Posterior cingulate gyrus (tissue), 11 donors: Measurements from ENCODE around the gene NDUFV2.

Source experiments
- DNase-seq, 10 donors: peaks; one replicate each; pipeline versions ENCODE4 v3.0.0 to v3.0.0-alpha.2; 2020 to 2021; ENCODE audit warnings: mixed read lengths in 3 of 10
- intact Hi-C: fragments of 100-400 bp; cut with DNase I; formaldehyde crosslinking; loops from one replicate; pipeline ENCODE4 v1.15.1; 2023

The NDUFV2 gene

DNA sequence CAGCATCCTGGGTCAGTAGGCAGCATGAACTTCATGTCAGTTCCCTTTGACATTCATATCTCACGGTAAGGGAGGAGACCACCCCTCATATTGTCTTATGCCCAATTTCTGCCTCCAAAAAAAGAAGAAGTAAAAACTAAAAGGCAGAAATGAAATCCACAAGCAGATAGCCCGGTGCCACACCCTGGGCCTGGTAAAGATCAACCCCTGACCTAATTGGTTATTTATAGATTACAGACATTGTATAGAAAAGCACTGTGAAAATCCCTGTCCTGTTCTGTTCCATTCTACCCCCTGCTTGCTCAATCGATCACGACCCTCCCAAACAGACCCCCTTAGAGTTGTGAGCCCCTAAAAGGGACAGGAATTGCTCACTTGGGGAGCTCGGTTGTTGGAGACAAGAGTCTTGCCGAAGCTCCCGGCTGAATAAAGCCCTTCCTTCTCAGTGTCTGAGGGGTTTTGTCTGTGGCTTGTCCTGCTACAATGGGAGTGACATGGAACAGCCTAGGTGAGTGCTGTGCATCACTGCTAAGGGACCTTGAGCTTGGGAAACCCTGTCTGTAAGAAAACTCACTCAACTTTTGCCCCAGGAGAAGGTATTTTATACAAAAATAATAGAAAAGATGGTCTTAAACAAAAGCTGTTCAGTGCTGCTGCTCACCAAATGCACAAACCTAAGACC is 11.1 kb downstream of the NDUFV2 start:
- intact Hi-C loops, result no loop called here
- no peak for DNase-seq

DNA sequence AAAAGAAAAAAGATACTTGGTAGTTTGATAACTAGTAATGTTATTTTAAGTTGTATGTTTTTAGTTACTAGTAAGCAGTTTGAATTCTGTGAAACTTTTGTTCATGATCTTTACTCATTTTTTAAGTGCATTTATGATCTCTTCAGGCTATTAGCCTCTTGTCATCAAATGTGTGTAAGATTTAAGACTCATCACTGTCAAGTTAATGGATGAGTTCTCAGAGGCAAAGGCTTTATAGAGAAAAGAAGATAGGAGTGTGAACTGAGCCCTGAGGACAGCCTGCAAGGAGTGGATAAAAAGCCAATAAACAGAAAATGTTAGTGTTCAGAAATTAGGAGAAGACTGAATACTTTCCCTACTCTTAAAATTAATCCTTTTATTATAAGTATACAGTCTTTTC is 13.5 kb downstream of the NDUFV2 start:
- intact Hi-C loops, result no loop called here
- DNase-seq, result no peak

DNA sequence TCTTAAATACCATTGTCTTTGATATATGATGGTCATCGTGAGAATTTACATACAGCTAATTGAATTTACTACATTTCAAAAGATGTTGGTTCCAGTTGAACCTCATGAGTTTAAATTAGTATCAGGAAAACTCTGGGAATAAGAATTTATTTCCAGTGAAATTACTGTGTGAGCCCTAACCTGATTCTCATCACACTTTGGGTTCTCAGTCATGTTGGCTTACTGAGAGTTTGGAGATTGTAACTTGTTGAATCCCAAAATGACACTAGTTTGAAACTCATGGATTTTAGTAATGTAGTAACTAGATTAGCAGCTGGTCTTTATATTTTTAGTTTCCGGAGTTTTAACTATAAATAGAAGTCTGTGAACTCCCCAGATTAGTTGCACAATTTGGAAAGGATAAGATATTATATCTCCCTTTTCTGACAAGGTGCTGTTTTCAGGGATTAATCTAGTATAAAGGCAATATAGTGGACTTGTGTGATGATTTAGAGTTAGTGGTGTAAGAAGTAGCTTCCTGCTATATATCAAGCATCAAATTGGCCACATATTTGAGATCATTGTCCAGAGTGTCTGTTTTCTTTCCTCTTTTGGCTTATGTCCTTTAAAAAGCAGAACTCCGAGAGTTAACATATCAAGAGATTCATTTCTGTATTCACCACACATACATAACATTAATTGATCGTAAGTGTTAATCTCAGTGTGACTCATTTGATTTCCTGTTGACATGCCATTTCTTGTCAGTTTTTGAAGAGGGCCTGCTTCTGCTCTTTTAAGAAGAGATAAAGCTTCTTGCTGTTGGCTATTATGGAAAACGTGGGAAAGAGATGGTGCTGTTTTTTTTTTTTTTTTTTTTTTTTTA is 15.7 kb downstream of the NDUFV2 start:
- intact Hi-C loops, result no loop called here

DNA sequence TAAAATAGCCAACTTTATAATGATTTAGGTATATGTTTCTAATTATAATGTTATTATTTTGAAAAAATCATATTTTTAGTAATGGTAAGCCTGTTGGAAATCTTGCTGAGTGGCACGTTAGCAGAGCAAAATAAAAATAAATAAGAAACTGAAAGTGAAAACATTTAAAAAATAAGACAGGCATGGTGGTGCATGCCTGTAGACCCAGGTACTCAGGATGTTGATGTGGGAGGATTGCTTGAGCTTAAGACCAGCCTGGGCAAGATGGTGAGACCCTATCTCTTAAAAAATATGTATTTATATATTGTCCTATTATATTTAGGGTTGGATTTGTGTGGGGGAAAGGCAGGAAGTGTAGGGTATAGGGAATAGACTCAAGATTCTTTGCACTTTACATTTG is 18.3 kb downstream of the NDUFV2 start:
- intact Hi-C loops, result no loop called here
- no peak for DNase-seq

More for the DNA sequence above, 15.7 kb downstream of the NDUFV2 start:
- no peak for DNase-seq

DNA sequence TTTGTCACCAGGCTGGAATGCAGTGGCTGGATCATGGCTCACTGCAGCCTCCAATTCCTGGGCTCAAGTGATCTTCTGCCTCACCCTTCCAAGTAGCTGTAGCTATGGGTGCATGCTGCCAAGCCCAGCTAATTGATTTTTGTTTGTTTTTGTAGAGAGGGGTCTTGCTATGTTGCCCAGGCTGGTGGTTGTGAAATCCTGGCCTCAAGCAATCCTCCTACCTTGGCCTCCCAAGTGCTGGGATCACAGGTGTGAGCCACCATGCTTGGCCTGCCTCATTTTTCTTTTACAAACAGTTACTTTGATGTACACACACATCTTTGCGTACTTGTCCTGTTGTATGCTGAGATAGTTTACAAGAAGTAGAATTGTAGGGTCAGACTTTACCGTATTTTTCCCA is 21.0 kb downstream of the NDUFV2 start:
- DNase-seq, result no peak
- intact Hi-C loops, result no loop called here

DNA sequence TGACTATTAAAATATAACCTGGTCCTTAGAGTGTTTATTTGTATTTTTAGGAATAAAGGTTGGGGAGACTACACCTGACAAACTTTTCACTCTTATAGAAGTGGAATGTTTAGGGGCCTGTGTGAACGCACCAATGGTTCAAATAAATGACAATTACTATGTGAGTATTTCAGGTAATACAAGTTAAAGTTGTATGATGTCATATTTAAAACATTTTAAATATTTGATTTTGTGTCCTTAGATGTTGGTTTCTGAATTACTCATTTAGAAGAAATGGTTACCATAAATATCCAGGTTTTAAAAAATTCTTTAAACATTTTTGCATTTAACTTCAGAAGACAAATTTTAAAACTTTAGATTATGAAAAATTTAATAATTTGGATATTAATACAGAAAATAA is 22.3 kb downstream of the NDUFV2 start:
- intact Hi-C loops, result no loop called here
- no peak for DNase-seq

DNA sequence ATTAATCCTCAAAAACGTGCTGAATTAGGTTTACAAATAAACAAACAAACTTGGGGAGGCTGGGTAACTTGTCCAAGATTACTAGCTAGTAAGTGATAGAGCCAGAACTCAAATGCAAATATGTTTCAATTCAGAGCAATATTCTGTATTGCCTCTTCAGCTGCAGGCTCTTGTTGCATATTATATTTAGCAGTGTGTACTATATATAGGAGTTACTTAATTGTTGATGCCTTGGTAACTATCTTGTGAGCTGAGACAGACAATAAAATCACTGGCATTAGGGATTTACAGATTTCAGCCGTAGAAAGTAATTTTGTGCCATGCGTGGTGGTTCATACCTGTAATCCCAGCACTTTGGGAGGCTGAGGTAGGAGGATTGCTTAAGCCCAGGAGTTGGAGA is 23.8 kb downstream of the NDUFV2 start:
- DNase-seq, result no peak
- intact Hi-C loops, result no loop called here

DNA sequence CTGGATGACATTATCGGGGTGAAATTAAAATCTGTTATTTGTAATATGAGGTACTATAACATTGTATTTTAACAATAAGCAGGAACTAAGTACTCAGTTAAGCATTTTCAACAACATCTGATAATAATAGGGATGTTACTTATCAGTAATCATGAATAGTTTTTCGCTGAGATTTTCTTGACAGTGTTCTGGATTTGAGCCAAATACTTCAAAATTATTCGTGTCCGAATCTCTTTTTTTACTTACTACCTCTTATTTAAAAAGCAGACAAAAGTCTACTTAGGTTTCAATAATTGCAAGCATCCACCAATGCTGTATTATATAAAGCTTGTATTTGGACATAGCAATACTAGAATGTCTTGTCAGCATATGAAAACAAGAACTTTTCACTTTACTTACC is 27.7 kb downstream of the NDUFV2 start:
- intact Hi-C loops, result loop anchor here (10.0 kb wide), 2 partner anchors 205 to 425 kb away; partner anchors contain the start of genes MTCL1 and TWSG1
- DNase-seq, result no peak

DNA sequence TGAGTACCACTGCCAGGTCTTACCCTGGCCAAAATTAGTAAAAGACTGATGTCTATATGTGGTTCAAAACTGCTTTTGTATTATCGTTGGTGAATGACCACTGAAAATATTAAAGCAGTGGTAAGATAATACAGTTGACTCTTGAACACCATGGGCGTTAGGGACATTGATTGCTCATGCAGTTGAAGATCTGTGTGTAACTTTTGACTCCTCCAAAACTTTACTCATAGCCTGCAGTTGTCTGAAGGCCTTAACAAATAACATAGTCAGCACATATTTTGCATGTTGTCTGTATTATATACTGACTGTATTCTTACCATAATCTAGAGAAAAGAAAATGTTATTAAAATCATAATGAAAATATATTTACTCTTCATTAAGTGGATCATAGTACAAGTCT is 28.3 kb downstream of the NDUFV2 start:
- intact Hi-C loops, result loop anchor here (10.0 kb wide), 2 partner anchors 204 to 426 kb away; partner anchors contain the start of genes MTCL1 and TWSG1
- DNase-seq, result no peak

DNA sequence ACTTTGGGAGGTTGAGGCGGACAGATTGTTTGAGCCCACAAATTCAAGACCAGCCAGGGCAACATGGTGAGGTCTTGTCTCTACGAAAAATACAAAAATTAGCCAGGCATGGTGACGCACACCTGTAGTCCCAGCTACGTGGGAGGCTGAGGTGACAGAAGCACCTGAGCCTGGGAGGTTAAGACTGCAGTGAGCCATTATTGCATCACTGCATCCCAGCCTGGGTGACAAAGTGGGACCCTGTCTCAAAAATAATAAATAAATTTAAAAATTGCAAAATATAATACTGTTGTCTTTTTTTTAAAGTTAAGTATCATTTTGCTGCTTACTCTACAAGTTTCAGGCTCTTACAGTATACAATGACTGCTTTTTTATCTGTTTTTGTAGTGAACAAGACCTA is 30.1 kb downstream of the NDUFV2 start:
- intact Hi-C loops, result loop anchor here (10.0 kb wide), 2 partner anchors 202 to 428 kb away; partner anchors contain the start of genes MTCL1 and TWSG1
- DNase-seq, result peak in 1 of 10 donors; percentile 57

DNA sequence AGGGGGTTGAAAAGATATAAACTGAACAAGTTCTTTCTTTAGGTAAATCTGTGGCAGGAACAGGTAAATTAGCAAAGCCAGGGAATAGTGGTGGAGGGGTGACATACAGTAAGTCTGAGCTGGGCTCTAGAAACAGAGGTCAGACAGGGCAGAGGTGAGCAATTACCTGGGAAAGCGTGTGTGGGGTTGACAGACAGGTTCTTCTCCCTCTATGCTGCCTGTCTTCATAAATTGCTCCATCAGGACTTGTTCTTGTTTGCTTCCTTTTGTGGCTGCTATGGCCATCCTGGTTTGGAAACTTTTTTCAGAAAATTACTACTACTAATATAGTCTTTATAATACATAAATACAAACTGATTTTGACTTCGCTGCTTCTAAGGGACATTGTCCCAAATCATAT is 30.7 kb downstream of the NDUFV2 start:
- DNase-seq, result no peak
- intact Hi-C loops, result loop anchor here (10.0 kb wide), 2 partner anchors 202 to 428 kb away; partner anchors contain the start of genes MTCL1 and TWSG1

DNA sequence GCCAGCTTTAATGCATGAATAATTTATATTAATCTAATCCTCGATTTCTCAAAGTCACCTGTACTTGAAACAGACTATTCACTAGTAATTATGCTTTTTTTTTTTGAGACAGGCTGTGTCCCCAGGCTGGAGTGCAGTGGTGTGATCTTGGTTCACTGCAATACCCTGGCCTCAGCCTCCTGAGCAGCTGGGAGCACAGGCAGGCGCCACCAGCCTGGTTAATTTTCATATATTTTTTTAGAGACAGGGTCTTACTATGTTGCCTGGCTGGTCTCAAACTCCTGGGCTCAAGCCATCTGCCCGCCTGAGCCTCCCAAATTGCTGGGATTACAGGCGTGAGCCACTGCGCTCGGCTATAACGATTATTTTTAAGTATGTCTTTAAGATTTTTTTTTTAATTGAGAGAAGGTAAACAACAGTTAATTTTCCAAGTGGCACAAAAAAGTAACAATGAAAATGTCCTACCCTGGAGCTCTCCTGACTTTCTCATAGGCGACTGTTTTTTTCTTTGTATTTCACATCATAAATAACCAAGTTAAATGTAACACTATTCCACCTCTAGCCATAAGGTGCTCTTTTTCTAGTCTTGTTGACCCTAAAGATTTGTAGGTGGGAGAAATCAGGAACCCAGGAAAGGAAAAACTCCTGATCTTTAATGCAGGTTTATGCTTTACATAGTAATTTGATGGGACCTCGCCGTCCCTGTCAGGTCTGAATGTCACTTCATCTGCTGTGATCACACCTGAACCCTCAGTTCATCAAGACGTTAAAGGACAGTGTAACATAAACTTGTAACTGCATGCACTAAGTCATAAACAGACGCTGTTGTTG is 32.8 kb downstream of the NDUFV2 start:
- intact Hi-C loops, result loop anchor here (10.0 kb wide), 2 partner anchors 200 to 430 kb away; partner anchors contain the start of genes MTCL1 and TWSG1
- DNase-seq, result peak in 1 of 10 donors; percentile 39

DNA sequence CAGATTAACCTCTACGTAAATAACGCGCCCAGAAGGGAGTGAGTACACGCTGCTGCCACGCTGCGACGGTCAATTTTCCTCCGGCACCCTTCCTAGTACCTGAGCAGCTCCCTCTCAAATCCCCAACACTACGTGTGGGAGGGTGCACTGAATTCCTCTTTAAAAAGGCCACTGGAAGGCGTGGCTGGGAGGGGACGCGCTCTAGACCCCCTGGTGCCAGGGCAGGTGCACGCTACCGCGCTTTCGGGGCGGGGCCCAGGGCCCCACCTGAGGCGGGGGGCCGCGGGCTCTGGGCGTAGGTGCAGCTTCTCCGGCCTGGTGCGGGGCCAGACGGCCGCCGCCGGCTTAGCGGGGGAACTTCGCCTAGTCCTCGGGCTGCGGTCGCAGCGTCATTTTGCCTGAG is 33.4 kb downstream of the NDUFV2 start:
- peak in 2 of 10 donors; percentile 13 to 17 for DNase-seq
- intact Hi-C loops, result loop anchor here (1.0 to 10.0 kb wide), 3 partner anchors 34 to 431 kb away; partner anchors contain the start of genes MTCL1, NDUFV2 and TWSG1

DNA sequence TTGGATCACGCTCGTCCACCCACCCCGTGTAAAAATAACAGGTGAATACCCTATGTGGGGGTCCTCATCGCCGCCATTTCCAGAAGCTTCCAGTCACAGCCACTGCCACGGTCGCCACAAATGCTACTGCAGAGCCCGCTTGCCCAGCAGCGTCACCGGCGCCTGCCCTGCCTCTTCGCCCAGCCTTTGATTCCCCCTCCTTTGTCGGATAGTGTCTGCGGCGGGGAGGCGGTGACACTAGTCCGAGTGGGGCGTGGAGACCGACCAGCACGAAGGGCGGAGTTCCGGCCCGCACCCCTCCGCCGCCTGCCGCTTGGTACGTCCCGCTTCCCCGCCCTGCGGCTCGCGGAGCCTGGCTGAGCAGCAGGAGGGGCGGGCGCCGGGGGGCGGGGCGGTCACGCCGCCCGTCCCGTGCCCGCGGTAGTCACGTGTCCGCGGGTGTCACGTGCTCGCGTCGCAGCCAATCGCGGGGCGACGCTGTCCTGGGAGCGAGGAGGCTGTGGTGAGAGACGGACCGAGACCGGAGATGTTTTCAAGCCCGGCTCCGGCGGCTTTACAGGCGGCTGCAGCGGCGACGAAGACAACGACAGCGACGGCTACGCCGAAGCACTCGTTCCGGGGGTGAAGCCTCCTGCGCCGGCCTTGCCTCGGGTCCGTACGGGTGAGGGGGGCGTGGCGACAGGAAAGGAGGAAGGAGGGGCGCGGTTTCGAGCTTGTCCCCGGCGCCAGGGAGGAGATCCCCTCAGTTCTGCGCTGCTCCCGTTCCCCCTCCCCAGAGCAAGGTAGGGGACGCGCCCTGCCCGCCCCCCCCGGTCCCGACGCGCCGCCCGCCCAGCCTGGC is 34.0 kb downstream of the NDUFV2 start, which contains the start of gene ANKRD12:
TSS of gene ANKRD12 (plus strand) at position 467 of the 841 bp plus-strand sequence. CDS start 45,652 bp downstream, outside the sequence.
- intact Hi-C loops, result loop anchor here (1.0 to 10.0 kb wide), 3 partner anchors 34 to 432 kb away; partner anchors contain the start of genes MTCL1, NDUFV2 and TWSG1
- DNase-seq, result peak; percentile 95 to 100 (median 98)

DNA sequence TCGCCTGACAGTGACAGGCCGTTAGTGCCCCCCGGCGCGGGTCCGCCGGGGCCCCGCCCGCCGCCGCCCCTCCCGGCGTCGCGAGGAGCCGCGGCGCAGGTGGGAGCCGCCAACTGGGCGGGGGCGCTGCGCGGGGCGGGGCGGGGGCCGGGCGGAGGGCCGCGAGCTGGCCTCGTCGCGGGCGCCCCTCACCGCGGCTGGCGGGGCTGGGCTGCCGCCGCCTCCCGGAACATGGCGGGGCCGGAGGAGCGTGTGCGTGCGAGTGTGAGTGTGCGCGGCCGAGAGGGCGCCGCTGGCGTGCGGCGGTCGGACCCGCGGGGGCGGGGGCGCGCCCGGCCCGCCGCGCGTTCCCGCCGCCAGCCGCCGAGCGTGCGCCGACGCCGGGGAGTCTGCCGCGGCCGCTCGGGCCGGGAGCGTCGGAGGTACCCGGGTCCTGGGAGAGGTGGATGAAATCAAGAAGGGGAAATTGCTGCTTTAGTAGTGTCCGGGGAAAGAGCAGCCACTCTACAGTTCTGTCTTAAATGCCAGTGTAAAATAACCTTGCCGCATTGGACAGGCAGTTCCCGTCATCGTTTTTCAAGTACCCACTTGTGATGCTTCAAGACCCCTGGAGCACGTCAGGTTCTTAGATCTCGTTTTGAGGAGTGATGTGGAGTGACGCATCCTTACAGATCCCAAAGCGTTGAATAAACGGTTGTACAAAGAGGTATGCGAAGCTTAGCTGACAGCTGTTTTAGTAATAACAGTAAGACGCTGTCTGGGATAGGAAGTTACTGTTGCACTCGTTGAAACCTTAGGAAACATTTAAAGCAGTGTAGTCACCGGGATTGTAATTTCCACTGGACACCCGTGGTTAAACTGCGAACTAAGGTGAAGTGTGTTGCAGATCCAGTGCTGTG is 34.9 kb downstream of the NDUFV2 start:
- DNase-seq, result peak in 9 of 10 donors; percentile 22 to 94 (median 50)
- intact Hi-C loops, result loop anchor here (10.0 kb wide), 2 partner anchors 197 to 433 kb away; partner anchors contain the start of genes MTCL1 and TWSG1

DNA sequence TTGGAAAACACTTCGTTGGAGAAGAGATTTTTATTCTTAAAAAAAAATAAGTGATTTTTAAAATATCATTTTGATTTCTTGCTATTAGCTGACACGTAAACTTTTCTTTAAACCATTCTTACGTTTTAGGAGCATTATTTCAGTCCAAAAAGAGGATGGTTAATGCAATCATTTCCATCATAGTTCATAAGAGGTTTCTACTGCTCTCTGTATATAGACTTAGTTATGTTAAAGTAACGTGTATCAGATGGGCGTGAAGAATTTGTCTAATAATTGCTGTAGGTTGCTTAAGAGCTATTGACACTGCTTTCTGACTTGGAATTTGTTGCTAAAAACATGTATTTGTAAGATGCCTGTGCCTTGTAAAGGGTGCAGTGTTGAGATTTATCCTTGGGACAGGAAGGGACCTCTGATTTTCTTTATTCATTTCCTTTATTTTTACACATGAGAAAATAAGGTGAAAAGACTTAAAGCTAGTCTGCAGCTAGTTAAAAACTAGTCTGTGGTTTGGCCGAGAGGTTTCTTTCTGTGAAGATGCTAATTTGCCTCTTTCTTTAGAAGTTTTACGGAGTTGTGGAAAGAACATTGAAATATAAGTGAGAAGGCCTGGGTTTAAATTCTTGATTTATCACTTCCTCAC is 37.0 kb downstream of the NDUFV2 start:
- intact Hi-C loops, result loop anchor here (10.0 kb wide), 2 partner anchors 195 to 435 kb away; partner anchors contain the start of genes MTCL1 and TWSG1

DNA sequence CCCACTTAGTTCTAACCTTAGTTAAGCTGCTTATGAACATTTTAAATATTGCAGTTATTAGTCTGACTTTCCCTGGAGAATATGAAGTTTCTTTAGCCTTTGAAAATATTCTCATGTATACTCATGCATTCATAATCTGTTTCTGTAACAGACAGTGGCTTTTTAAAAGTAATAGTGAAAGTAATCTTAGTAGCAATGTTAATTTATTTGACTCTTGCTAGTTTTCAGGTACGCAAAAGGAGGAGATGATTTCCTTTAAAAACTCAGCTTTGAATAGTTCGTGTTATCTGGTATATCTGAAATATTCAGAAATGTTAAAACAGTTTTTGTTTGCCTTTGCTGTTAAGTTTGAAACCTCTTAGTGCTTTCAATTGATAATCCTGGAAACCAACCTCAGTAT is 37.9 kb downstream of the NDUFV2 start:
- DNase-seq, result no peak
- intact Hi-C loops, result no loop called here

More for the DNA sequence above, 37.0 kb downstream of the NDUFV2 start:
- no peak for DNase-seq
